Measurements from ENCODE around the gene SULF2. TPM values are rescaled to one million over a fixed set of nuclear protein-coding genes. Genes with fewer than 3 reads are reported as not detected.
A peak's percentile ranks its signal among the peaks of the same experiment; 100 is the strongest.

SULF2 gene
- total RNA-seq, 1 experiment from 2014 or later, result 2.2 TPM

- Histone ChIP-seq H3K27ac (no peak overlapping the region), H3K36me3 (no peaks in the 10 kb centered on the region), H3K27me3 (replicated peaks) (0 out of 2 replicates have a peak, but pooled peaks cover 5% of the 10 kb centered on the region), H3K4me3 (no peak overlapping the region), H3K9me3 (replicated peaks) (no peaks in the 10 kb centered on the region), H3K4me1 (replicated peaks) (peaks cover 27% of the 10 kb centered on the region)
- DNase-seq (ENCODE audit: low read depth in 1 of 2, low spot score in 2 of 2), result no peak
Measured at GRCh38 chr20:47705497-47705856, 79.8 kb downstream of the SULF2 start.

- DNase-seq (ENCODE audit: low read depth in 1 of 2, low spot score in 2 of 2), result no peak
- no peak overlapping the region for H3K27ac ChIP-seq
- H3K4me3 ChIP-seq, result no peak overlapping the region
- H3K27me3 ChIP-seq (replicated peaks), result 0 out of 2 replicates have a peak, but pooled peaks cover 5% of the 10 kb centered on the region
- H3K9me3 ChIP-seq (replicated peaks), result no peaks in the 10 kb centered on the region
- H3K36me3 ChIP-seq, result no peaks in the 10 kb centered on the region
- H3K4me1 ChIP-seq (replicated peaks), result peaks cover 32% of the 10 kb centered on the region
Measured at GRCh38 chr20:47704746-47705496, 80.4 kb downstream of the SULF2 start.

GRCh38 chr20:47703748-47704147 is 81.5 kb downstream of the SULF2 start:
- no peaks in the 10 kb centered on the region for H3K36me3 ChIP-seq
- DNase-seq (ENCODE audit: low read depth in 1 of 2, low spot score in 2 of 2), result no peak
- no peak overlapping the region for H3K27ac ChIP-seq
- no peak overlapping the region for H3K4me3 ChIP-seq
- H3K27me3 ChIP-seq (replicated peaks), result 0 out of 2 replicates have a peak, but pooled peaks cover 5% of the 10 kb centered on the region
- peaks cover 35% of the 10 kb centered on the region for H3K4me1 ChIP-seq (replicated peaks)
- no peaks in the 10 kb centered on the region for H3K9me3 ChIP-seq (replicated peaks)

DNA sequence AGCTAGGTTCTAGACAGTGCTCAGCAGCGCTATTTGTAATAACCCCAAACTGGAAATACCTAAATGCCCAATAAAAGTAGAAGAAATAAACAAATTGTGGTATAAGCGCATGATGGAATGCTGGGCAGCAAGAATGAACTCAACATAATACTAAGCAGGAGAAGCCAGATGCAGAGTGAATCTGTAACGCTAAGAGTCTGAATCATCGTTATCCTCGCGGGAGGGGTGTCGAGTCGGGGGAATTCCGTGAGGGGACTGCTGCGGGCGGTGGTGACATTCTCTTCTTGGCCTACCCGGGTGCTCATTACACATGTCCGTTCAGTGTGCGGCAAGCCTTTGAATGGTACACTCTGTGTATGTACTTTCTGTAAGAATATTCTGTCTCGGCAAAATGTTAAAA is 83.7 kb downstream of the SULF2 start:
- Histone ChIP-seq H3K27me3 (replicated peaks) (no peaks in the 10 kb centered on the region), H3K27ac (no peak overlapping the region)
- DNase-seq (ENCODE audit: low read depth in 1 of 2, low spot score in 2 of 2), result peak; percentile 95

DNA sequence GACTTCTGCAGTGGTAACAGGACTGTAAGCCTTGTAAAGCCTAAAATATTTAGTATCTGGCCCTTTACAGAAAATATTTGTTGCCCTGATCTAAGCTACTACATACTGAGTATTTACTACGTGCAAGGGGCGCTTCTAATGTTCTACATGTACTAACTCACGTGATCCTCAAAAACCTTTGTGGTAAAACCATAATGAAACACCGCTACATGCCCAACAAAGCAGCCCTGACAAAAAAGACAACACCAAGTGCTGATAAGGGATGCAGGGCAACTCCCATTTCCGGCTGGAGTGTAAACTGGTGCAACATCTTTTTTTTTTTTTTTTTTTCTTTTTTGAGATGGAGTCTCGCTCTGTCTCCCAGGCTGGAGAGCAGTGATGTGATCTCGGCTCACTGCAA is 85.0 kb downstream of the SULF2 start:
- DNase-seq (ENCODE audit: low read depth in 1 of 2, low spot score in 2 of 2), result no peak
- Histone ChIP-seq H3K4me3 (no peak overlapping the region), H3K27ac (no peak overlapping the region), H3K36me3 (no peaks in the 10 kb centered on the region), H3K9me3 (replicated peaks) (no peaks in the 10 kb centered on the region), H3K4me1 (replicated peaks) (peaks cover 33% of the 10 kb centered on the region), H3K27me3 (replicated peaks) (no peaks in the 10 kb centered on the region)

More for the DNA sequence above, 83.7 kb downstream of the SULF2 start:
- H3K36me3 ChIP-seq, result no peaks in the 10 kb centered on the region
- no peak overlapping the region for H3K4me3 ChIP-seq
- H3K4me1 ChIP-seq (replicated peaks), result peaks cover 35% of the 10 kb centered on the region
- no peaks in the 10 kb centered on the region for H3K9me3 ChIP-seq (replicated peaks)

DNA sequence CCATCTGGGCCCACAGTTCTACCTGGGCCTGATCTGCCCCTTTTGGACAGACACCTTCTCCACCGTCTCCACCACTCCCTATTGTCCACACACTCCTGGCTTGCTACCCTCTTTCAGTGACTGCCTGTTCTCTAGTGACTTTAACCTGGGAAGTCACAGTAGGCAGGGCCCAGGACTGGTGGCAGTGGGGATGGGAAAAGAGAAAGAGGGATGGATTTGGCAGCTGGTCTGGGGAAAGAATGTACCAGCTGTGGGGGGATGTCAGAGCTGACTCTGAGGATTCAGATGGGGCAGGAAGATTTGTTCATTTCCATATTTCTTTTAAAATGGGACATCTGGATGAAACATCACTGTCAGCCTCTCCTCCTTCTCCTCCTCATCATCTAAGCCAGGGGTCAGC is 85.5 kb downstream of the SULF2 start:
- Histone ChIP-seq H3K9me3 (replicated peaks) (no peaks in the 10 kb centered on the region), H3K27me3 (replicated peaks) (no peaks in the 10 kb centered on the region), H3K4me1 (replicated peaks) (peaks cover 28% of the 10 kb centered on the region), H3K27ac (no peak overlapping the region), H3K36me3 (no peaks in the 10 kb centered on the region), H3K4me3 (no peak overlapping the region)
- no peak for DNase-seq (ENCODE audit: low read depth in 1 of 2, low spot score in 2 of 2)

DNA sequence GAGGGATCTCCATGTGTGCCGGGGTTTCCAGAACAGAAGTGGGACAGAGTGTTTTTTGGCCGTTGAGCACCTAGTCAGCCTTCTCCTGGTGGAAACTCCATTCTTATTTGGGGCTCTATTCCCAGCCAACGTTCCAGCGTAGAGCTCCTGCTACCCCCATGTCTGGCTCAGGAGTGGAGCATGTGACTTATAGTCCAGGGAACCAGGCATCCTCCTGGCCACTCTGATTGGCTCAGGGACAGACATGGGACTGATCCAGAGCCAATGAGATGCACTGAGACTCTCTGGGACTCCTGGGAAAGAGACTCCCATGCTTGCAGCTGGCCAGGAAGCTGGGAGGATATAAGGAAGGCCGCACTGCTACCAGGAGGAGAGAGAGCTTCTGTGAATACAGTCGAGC is 87.1 kb downstream of the SULF2 start:
- DNase-seq (ENCODE audit: low read depth in 1 of 2, low spot score in 2 of 2), result no peak
- Histone ChIP-seq H3K36me3 (no peaks in the 10 kb centered on the region), H3K9me3 (replicated peaks) (no peaks in the 10 kb centered on the region), H3K27ac (no peak overlapping the region), H3K4me1 (replicated peaks) (peaks cover 23% of the 10 kb centered on the region), H3K4me3 (no peak overlapping the region), H3K27me3 (replicated peaks) (no peaks in the 10 kb centered on the region)

- no peaks in the 10 kb centered on the region for H3K27me3 ChIP-seq (replicated peaks)
- H3K4me3 ChIP-seq, result no peak overlapping the region
- H3K36me3 ChIP-seq, result no peaks in the 10 kb centered on the region
- H3K4me1 ChIP-seq (replicated peaks), result peaks cover 17% of the 10 kb centered on the region
- no peak overlapping the region for H3K27ac ChIP-seq
- DNase-seq (ENCODE audit: low read depth in 1 of 2, low spot score in 2 of 2), result no peak
- H3K9me3 ChIP-seq (replicated peaks), result no peaks in the 10 kb centered on the region
Measured at GRCh38 chr20:47696856-47697255, 88.4 kb downstream of the SULF2 start.

DNA sequence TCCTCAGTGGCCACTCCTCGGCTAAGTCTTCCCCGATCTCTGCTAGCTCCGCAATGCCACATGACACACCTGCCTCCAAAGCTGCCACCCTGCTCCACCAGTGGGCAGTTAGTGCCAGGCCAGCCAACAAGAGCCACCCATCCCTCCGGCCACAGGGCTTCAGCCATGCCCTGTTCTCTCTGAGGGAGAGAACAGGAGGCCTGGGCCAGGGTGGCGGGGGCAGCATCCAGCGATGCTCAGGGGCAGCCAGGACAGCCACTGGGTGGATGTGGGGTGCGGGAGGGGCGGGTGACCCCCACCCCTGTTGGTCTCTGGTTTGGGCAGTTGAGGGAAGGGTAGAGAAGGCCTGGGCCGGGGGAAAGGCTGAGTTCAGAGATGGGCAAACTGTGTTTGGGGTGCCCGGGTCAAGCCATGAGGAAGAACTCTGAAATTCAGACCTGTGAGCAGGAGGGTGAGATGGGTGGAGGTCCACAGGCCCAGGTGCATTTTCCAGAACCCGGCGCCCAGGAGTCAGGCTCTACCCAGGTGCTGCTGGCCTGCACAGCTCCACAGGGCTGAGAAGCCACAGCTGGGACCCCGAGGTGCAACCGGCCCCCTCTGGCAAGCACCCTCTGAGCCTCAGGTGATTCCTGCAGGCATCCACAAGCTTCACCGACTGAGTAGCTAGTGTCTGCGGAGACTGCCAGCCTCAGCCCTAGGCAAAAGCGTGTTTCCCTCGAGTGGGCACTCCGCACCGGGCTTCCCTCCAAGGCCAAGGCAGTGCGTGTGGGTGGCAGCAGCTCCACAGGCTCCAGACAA is 91.1 kb downstream of the SULF2 start:
- H3K9me3 ChIP-seq (replicated peaks), result no peaks in the 10 kb centered on the region
- DNase-seq (ENCODE audit: low read depth in 1 of 2, low spot score in 2 of 2), result no peak
- no peaks in the 10 kb centered on the region for H3K36me3 ChIP-seq
- H3K4me1 ChIP-seq (replicated peaks), result peaks cover 3% of the 10 kb centered on the region
- H3K27ac ChIP-seq, result no peak overlapping the region
- no peaks in the 10 kb centered on the region for H3K27me3 ChIP-seq (replicated peaks)
- H3K4me3 ChIP-seq, result no peak overlapping the region

DNA sequence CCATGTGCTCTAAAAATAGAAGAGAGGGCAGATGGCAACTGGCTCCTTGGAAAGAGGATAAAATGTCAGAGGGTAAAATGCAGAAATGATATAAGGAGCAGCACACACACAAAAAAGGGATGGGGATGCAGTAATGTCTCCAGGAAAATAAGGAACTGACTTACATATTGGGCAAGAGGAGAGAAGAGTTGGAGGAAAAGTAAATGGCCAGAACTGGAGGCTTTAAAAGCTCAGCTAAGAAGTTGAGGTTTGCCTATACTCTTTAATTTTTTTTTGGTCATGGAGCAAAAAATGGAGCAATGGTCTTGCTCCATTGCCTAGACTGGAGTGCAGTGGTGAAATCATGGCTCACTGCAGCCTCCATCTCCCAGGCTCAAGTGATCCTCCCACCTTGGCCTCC is 93.7 kb downstream of the SULF2 start:
- no peaks in the 10 kb centered on the region for H3K27me3 ChIP-seq (replicated peaks)
- DNase-seq (ENCODE audit: low read depth in 1 of 2, low spot score in 2 of 2), result no peak
- no peaks in the 10 kb centered on the region for H3K36me3 ChIP-seq
- no peaks in the 10 kb centered on the region for H3K9me3 ChIP-seq (replicated peaks)
- H3K4me1 ChIP-seq (replicated peaks), result peaks cover 18% of the 10 kb centered on the region
- no peak overlapping the region for H3K27ac ChIP-seq
- H3K4me3 ChIP-seq, result no peak overlapping the region

- H3K4me3 ChIP-seq, result no peak overlapping the region
- no peak overlapping the region for H3K27ac ChIP-seq
- no peak for DNase-seq (ENCODE audit: low read depth in 1 of 2, low spot score in 2 of 2)
- H3K9me3 ChIP-seq (replicated peaks), result no peaks in the 10 kb centered on the region
- H3K36me3 ChIP-seq, result no peaks in the 10 kb centered on the region
- H3K27me3 ChIP-seq (replicated peaks), result no peaks in the 10 kb centered on the region
- peaks cover 24% of the 10 kb centered on the region for H3K4me1 ChIP-seq (replicated peaks)
Measured at GRCh38 chr20:47689731-47690130, 95.5 kb downstream of the SULF2 start.

GRCh38 chr20:47688385-47689381 is 96.6 kb downstream of the SULF2 start:
- Histone ChIP-seq H3K27ac (0 out of 2 replicates have a peak overlapping the region, but pooled peaks have one; percentile 14), H3K4me3 (no peak overlapping the region), H3K36me3 (no peaks in the 10 kb centered on the region), H3K27me3 (replicated peaks) (no peaks in the 10 kb centered on the region), H3K9me3 (replicated peaks) (no peaks in the 10 kb centered on the region), H3K4me1 (replicated peaks) (peaks cover 24% of the 10 kb centered on the region)
- peak in 1 of 2 experiments; percentile 42 for DNase-seq (ENCODE audit: low read depth in 1 of 2, low spot score in 2 of 2)
